ENCODE measurements around the gene GDF3.
"Not testable (repeated sequence)": the region's sequence is repeated elsewhere in the genome, so short reads cannot be mapped to it uniquely, and the experiment has no call there.

Gene GDF3

DNA sequence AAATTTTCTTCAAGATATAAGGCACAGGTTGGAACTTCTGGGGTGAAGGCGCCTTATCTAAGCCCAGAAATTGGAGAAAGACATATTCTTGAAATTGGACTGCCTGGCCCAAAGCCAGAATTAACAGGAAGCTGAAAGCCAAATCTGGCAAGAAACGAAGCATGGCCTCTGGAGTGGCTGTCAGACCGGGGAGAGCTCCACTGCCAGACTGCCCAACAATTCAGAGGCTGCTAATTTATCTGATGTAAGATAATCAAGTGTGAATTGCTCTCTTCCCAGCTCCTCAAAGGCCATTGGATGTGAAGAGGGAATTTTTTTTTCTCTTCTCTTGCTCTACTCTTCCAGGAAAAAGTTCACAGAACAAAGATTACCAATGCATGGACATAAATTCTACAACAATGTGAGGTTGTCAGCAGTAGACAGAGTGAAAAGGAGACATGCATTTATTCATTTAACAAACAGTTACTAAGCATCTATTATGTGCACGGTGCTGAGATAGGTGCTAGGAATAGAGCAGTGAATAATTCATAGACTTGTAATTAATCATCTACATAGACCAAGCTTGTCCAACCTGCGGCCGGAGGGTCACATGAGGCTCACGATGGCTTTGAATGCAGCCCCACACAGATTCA is at the start of gene GDF3:
TSS of gene GDF3 (minus strand) at position 210 of the 632 bp plus-strand sequence. CDS start at position 163, 47 bp downstream.
- ChIA-PET CTCF (no interaction called here), POLR2A (no interaction called here)
- DNase-seq (ENCODE audit: low read depth, low spot score): no peak
- no peak within 1 kb of the TSS for H3K4me3 ChIP-seq (ENCODE audit: low read depth, low read length)
- TF ChIP-seq, protein P1, sequence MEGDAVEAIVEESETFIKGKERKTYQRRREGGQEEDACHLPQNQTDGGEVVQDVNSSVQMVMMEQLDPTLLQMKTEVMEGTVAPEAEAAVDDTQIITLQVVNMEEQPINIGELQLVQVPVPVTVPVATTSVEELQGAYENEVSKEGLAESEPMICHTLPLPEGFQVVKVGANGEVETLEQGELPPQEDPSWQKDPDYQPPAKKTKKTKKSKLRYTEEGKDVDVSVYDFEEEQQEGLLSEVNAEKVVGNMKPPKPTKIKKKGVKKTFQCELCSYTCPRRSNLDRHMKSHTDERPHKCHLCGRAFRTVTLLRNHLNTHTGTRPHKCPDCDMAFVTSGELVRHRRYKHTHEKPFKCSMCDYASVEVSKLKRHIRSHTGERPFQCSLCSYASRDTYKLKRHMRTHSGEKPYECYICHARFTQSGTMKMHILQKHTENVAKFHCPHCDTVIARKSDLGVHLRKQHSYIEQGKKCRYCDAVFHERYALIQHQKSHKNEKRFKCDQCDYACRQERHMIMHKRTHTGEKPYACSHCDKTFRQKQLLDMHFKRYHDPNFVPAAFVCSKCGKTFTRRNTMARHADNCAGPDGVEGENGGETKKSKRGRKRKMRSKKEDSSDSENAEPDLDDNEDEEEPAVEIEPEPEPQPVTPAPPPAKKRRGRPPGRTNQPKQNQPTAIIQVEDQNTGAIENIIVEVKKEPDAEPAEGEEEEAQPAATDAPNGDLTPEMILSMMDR (IDR thresholded peaks at IDR 0.05; ENCODE audit: insufficient read depth, low read length, missing control alignments): no peak

DNA sequence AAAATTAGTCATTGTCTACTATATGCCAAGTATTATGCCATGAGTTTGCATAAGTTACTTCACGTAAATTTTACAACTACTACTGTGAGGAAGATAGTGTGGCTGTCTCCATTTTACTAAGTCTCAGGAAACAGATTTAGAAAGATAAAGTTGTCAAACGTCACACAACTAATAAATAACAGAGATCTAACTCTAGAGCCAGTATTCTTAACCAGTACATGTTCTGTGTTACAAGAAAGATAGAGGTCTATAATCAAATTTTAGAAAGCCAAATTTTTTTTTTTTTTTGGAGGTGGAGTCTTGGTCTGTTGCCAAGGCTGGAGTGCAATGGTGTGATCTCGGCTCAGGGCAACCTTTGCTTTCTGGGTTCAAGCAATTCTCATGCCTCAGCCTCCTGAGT is 37.4 kb upstream of the GDF3 start:
- TF ChIP-seq, protein P1 (IDR thresholded peaks at IDR 0.05; ENCODE audit: insufficient read depth, low read length, missing control alignments): no peak
- no peak for DNase-seq (ENCODE audit: low read depth, low spot score)
- ChIA-PET CTCF (no interaction called here), POLR2A (no interaction called here)
- no peak overlapping the region for H3K4me3 ChIP-seq (ENCODE audit: low read depth, low read length)

DNA sequence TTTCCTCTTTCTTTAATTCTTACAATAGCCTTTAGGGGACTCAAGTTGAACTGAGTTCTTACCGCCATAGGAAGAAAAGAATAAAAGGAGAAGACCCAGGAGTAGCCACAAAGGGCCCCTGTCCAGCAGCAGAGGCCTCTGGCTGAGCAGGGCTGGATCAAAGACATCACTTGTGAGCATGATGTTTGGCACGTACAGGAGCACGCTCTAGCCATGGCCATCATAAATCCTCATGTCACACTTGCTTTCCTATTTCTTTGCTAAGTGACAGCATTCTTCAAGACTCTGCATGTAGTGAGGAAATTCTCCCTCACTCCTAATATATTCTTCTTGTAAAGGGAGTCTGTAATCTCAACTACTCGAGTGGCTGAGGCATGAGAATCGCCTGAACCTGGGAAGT is 35.9 kb upstream of the GDF3 start:
- no peak for DNase-seq (ENCODE audit: low read depth, low spot score)
- H3K4me3 ChIP-seq (ENCODE audit: low read depth, low read length): no peak overlapping the region
- TF ChIP-seq, protein P1 (IDR thresholded peaks at IDR 0.05; ENCODE audit: insufficient read depth, low read length, missing control alignments): no peak
- ChIA-PET CTCF (no interaction called here), POLR2A (no interaction called here)

DNA sequence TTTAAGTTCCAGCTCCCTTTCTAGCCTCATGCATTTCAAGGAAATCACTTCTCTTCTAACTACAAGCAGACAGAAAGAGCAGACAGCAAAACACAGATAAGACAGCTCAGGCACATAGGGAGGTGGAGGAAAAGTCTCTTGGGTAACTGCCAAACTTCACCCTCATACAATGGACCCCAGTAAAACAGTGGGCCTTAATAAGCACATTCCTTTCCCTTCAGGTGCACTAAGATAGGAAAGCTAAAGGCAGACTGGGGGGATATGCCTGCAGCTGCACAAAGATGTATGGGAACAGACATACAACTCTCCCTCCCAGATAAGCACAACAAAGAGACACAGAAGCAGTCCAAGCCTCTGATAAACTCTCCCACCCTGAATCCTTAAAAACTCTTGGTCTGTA is 35.4 kb upstream of the GDF3 start:
- CTCF ChIA-PET; DNase-seq (ENCODE audit: low read depth, low spot score); POLR2A ChIA-PET: not testable (repeated sequence)

DNA sequence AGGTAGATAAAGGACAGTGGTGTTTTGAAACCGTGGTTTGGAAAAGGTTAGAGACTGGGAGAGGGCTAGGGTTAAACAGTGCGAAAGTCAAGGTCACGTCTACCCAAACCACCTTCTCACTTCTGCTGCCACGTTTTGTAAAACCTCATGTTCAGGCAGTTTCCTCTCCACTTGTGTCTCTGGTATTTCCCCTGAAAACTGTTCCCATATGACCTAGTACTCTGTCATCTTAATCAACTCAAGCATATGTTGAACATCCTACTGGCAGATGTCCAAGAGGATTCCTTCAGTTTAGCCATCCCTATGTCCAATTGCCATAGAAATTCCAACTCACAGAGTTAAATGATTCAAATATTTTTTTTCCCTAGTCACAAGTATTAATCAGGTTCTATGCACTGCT is 34.2 kb upstream of the GDF3 start:
- ChIA-PET POLR2A (no interaction called here), CTCF (no interaction called here)
- TF ChIP-seq, protein P1 (IDR thresholded peaks at IDR 0.05; ENCODE audit: insufficient read depth, low read length, missing control alignments): no peak
- H3K4me3 ChIP-seq (ENCODE audit: low read depth, low read length): no peak overlapping the region
- no peak for DNase-seq (ENCODE audit: low read depth, low spot score)

More for the DNA sequence above, 35.4 kb upstream of the GDF3 start:
- H3K4me3 ChIP-seq (ENCODE audit: low read depth, low read length): not testable (repeated sequence)

DNA sequence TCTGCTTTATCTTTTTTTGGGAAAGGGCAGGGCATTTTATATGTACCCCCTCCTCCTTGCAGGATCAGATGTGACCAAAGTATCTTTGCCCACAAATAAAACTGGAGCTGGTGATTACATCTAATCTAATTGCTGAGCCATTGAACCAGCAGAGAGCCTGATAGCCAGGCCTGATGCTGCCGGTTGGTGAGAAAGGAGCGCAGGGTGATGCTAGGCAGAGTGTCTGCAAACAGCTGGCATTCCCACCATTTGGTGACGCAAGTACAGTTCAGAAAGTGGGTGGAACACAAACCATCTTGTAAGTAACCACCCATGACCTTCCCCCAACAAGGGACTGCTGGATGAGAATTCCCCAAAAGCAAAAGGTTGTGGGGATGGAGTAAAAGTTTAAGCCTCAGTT is 28.4 kb upstream of the GDF3 start:
- ChIA-PET POLR2A (no interaction called here), CTCF (no interaction called here)
- H3K4me3 ChIP-seq (ENCODE audit: low read depth, low read length): no peak overlapping the region
- TF ChIP-seq, protein P1 (IDR thresholded peaks at IDR 0.05; ENCODE audit: insufficient read depth, low read length, missing control alignments): no peak
- DNase-seq (ENCODE audit: low read depth, low spot score): no peak
